ENCODE measurements around the gene UBE2Q2.

GRCh38 chr15:75926931-75927330, 83.7 kb downstream of the UBE2Q2 start:
- TF ChIP-seq TAF1 (IDR thresholded peaks at IDR 0.05; ENCODE audit: borderline replicate concordance, insufficient read depth, low read length) (no peak), POLR2AphosphoS5 (IDR thresholded peaks at IDR 0.05; ENCODE audit: low read depth, low read length) (no peak)
